Loucy (cell line): ENCODE measurements around the gene CCDC91.

Experiments
- EZH2phosphoT487 ChIP-seq: fragments of 200-600 bp; IDR thresholded peaks from 2 replicates; pipeline ENCODE4 v1.6.1; 2018; ENCODE audit warnings: antibody characterized with exemption, mild to moderate bottlenecking, moderate library complexity, borderline replicate concordance
- TF ChIP-seq, protein P1 (sequence below): fragments of 200-600 bp; sonication (generic); conservative IDR thresholded peaks from 2 replicates; pipeline ENCODE4 v1.5.1; 2014; ENCODE audit warnings: mild to moderate bottlenecking, antibody characterized with exemption, low read length

DNA sequence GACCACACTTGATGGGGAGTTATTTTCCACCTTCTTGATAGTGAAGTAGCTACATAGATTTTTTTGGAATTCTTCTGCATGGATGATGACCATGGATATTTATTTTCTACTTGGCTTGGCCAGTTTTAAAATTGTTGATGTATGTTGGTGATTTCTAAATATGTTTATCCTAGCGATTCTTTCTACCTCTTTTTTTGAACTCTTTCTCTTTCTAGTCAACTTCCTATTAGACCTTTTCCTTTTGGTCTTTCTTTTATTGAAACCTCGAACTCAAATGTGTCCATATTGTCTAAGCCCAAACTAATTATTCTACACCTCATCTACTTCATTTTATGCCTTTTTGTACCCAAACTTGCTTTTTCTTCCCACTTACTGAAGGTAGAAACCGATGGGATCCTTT, 37.0 kb downstream of the CCDC91 start:
- TF ChIP-seq, protein P1, sequence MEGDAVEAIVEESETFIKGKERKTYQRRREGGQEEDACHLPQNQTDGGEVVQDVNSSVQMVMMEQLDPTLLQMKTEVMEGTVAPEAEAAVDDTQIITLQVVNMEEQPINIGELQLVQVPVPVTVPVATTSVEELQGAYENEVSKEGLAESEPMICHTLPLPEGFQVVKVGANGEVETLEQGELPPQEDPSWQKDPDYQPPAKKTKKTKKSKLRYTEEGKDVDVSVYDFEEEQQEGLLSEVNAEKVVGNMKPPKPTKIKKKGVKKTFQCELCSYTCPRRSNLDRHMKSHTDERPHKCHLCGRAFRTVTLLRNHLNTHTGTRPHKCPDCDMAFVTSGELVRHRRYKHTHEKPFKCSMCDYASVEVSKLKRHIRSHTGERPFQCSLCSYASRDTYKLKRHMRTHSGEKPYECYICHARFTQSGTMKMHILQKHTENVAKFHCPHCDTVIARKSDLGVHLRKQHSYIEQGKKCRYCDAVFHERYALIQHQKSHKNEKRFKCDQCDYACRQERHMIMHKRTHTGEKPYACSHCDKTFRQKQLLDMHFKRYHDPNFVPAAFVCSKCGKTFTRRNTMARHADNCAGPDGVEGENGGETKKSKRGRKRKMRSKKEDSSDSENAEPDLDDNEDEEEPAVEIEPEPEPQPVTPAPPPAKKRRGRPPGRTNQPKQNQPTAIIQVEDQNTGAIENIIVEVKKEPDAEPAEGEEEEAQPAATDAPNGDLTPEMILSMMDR, result no peak
- no peak for TF ChIP-seq EZH2phosphoT487
